Suprapubic skin (tissue), 4 donors: ENCODE data around the gene LSG1. TPM values are rescaled to one million over a fixed set of nuclear protein-coding genes. Genes with fewer than 3 reads are reported as not detected.
"Not testable (repeated sequence)": the region's sequence is repeated elsewhere in the genome, so short reads cannot be mapped to it uniquely, and the experiment has no call there.

Experiments
- DNase-seq, 2 donors: peaks; one replicate each; pipeline ENCODE4 v3.0.0-alpha.2; 2019; ENCODE audit warnings: low spot score in 2 of 2
- H3K27ac ChIP-seq: fragments of 200-600 bp; sonication (generic); one replicate; pipeline ENCODE4 v1.5.1; 2019
- H3K27me3 ChIP-seq: fragments of 200-600 bp; sonication (generic); one replicate; pipeline ENCODE4 v1.5.1; 2019
- H3K36me3 ChIP-seq: fragments of 200-600 bp; sonication (generic); one replicate; pipeline ENCODE4 v1.5.1; 2019
- H3K4me1 ChIP-seq: fragments of 200-600 bp; sonication (generic); one replicate; pipeline ENCODE4 v1.5.1; 2019
- H3K4me3 ChIP-seq: fragments of 200-600 bp; sonication (generic); one replicate; pipeline ENCODE4 v1.5.1; 2019; ENCODE audit warnings: mild to moderate bottlenecking
- H3K9me3 ChIP-seq: fragments of 200-600 bp; sonication (generic); one replicate; pipeline ENCODE4 v1.5.1; 2019
- CTCF ChIP-seq, 2 donors: fragments of 200-600 bp in 1 of 2; fragments of 450-650 bp in 1 of 2; sonication (generic) in 1 of 2; IDR thresholded peaks; one replicate each; pipeline ENCODE4 v1.5.1; 2016 to 2019; ENCODE audit warnings: antibody characterized with exemption in 2 of 2, mild to moderate bottlenecking in 1 of 2, moderate library complexity in 1 of 2
- EP300 ChIP-seq: sonication (generic); formaldehyde crosslinking; IDR thresholded peaks from one replicate; pipeline ENCODE4 v1.6.1; 2017; ENCODE audit warnings: antibody characterized with exemption
- POLR2A ChIP-seq, 2 donors: fragments of 450-650 bp; IDR thresholded peaks; one replicate each; pipeline ENCODE4 v1.6.1; 2017; ENCODE audit warnings: antibody characterized with exemption in 2 of 2, mild to moderate bottlenecking in 2 of 2, moderate library complexity in 2 of 2
- POLR2AphosphoS5 ChIP-seq, 3 donors: sonication (generic); formaldehyde crosslinking; IDR thresholded peaks; one replicate each; pipeline ENCODE4 v1.6.1; 2017; ENCODE audit warnings: antibody characterized with exemption in 3 of 3
- WGBS: methylation state at CpG from one replicate; pipeline ENCODE4 v1.1.5; 2018; 5-methylcytosine and 5-hydroxymethylcytosine counted together
- total RNA-seq, 4 donors: library from RNA; depleted of rRNA; stranded (reverse); fragments of >200 nt; gene quantifications; one replicate each; pipeline ENCODE4 v1.1.0, GENCODE V29; 2016

The LSG1 gene
- total RNA-seq, 4 donors from 2014 or later, result 51.7 to 86.5 (median 56.6) TPM

GRCh38 chr3:194632226-194632808 lies 39.7 kb downstream of the LSG1 start:
- 66% methylated on average over 9 of the region's 11 CpGs for WGBS
- TF ChIP-seq EP300 (no peak), POLR2A (IDR thresholded peaks at IDR 0.05) (no peak), POLR2AphosphoS5 (IDR thresholded peaks at IDR 0.05) (no peak), CTCF (IDR thresholded peaks at IDR 0.05) (no peak)
- no peaks in the 10 kb centered on the region for H3K27me3 ChIP-seq
- H3K9me3 ChIP-seq, result no peaks in the 10 kb centered on the region
- peaks cover 16% of the 10 kb centered on the region for H3K4me1 ChIP-seq
- DNase-seq, result no peak
- peaks cover 11% of the 10 kb centered on the region for H3K36me3 ChIP-seq
- H3K4me3 ChIP-seq, result peak overlapping the region; percentile 78
- H3K27ac ChIP-seq, result no peak overlapping the region

GRCh38 chr3:194631696-194632095 lies 40.3 kb downstream of the LSG1 start:
- Histone ChIP-seq H3K27ac (no peak overlapping the region), H3K4me3 (no peak overlapping the region), H3K4me1 (peaks cover 16% of the 10 kb centered on the region), H3K27me3 (no peaks in the 10 kb centered on the region), H3K36me3 (peaks cover 16% of the 10 kb centered on the region), H3K9me3 (no peaks in the 10 kb centered on the region)
- WGBS, result 94% methylated on average over 4 of the region's 4 CpGs
- TF ChIP-seq CTCF (IDR thresholded peaks at IDR 0.05) (no peak), POLR2A (IDR thresholded peaks at IDR 0.05) (no peak), POLR2AphosphoS5 (IDR thresholded peaks at IDR 0.05) (no peak), EP300 (no peak)
- peak in 1 of 2 donors; percentile 29 for DNase-seq

GRCh38 chr3:194630681-194631080 lies 41.3 kb downstream of the LSG1 start:
- WGBS, result 93% methylated on average over 27 of the region's 29 CpGs
- not testable (repeated sequence) for H3K27me3 ChIP-seq, H3K4me3 ChIP-seq, DNase-seq, H3K9me3 ChIP-seq, H3K27ac ChIP-seq
- H3K4me1 ChIP-seq, result peaks cover 16% of the 10 kb centered on the region
- H3K36me3 ChIP-seq, result peaks cover 16% of the 10 kb centered on the region

- H3K27ac ChIP-seq, result no peak overlapping the region
- H3K4me1 ChIP-seq, result no peaks in the 10 kb centered on the region
- no peaks in the 10 kb centered on the region for H3K9me3 ChIP-seq
- peaks cover 19% of the 10 kb centered on the region for H3K36me3 ChIP-seq
- DNase-seq, result no peak
- no peaks in the 10 kb centered on the region for H3K27me3 ChIP-seq
- no peak overlapping the region for H3K4me3 ChIP-seq
- WGBS, result 95% methylated on average over 6 of the region's 6 CpGs
- TF ChIP-seq POLR2AphosphoS5 (IDR thresholded peaks at IDR 0.05) (no peak), EP300 (no peak), CTCF (IDR thresholded peaks at IDR 0.05) (no peak), POLR2A (IDR thresholded peaks at IDR 0.05) (no peak)
These were observed 47.0 kb downstream of the LSG1 start for GRCh38 chr3:194624956-194625355.

GRCh38 chr3:194623449-194624290 lies 48.3 kb downstream of the LSG1 start:
- Histone ChIP-seq H3K36me3 (peaks cover 19% of the 10 kb centered on the region), H3K27me3 (no peaks in the 10 kb centered on the region), H3K9me3 (no peaks in the 10 kb centered on the region), H3K4me3 (no peak overlapping the region), H3K4me1 (no peaks in the 10 kb centered on the region), H3K27ac (no peak overlapping the region)
- no peak for DNase-seq
- TF ChIP-seq CTCF (IDR thresholded peaks at IDR 0.05) (no peak), POLR2A (IDR thresholded peaks at IDR 0.05) (no peak), EP300 (no peak), POLR2AphosphoS5 (IDR thresholded peaks at IDR 0.05) (no peak)
- 93% methylated on average over 16 of the region's 25 CpGs for WGBS
